IMR-90 (cell line): ENCODE measurements around the gene ANTXR1. TPM values are rescaled to one million over a fixed set of nuclear protein-coding genes. Genes with fewer than 3 reads are reported as not detected.

Source experiments
- ATAC-seq: fragments of 200-7000 bp; cut with Tn5 transposase; 2 replicates; pipeline ENCODE4 v1.9.1; 2020; ENCODE audit warnings: low read depth, mild to moderate bottlenecking, moderate library complexity
- BruUV-seq: library from RNA; stranded (reverse); fragments of 400-500 nt; replicated peaks from 2 replicates; lab custom pipeline; 2021; lab: Mats Ljungman, UMichigan
- CTCF ChIA-PET: fragments of 300-600 bp; formaldehyde crosslinking; extraction: SDS; loops from one replicate; lab custom pipeline; 2021; ENCODE audit warnings: antibody characterized with exemption; lab: Yijun Ruan, JAX
- POLR2A ChIA-PET: fragments of 300-600 bp; sonication (Branson Sonifier 250); formaldehyde crosslinking; loops from one replicate; lab custom pipeline; 2022; ENCODE audit warnings: antibody characterized with exemption; ENCODE audit not compliant: unreplicated experiment; lab: Charles Lee
- DNase-seq: peaks from one replicate; pipeline ENCODE4 v3.0.0; 2013
- H2AFZ ChIP-seq: replicated peaks from 2 replicates; pipeline ENCODE3; 2013; ENCODE audit warnings: low read length, mild to moderate bottlenecking; ENCODE audit not compliant: poor library complexity
- H2AK5ac ChIP-seq: 2 replicates; pipeline ENCODE4 v1.6.1; 2013; ENCODE audit warnings: low read depth, low read length, inconsistent platforms
- H2AK9ac ChIP-seq: replicated peaks from 2 replicates; pipeline ENCODE3; 2013; ENCODE audit warnings: mild to moderate bottlenecking, low read depth, low read length, moderate library complexity; ENCODE audit not compliant: poor library complexity
- H2BK120ac ChIP-seq: 2 replicates; pipeline ENCODE4 v1.6.1; 2013; ENCODE audit warnings: low read depth, low read length, inconsistent platforms
- H2BK15ac ChIP-seq: 3 replicates; pipeline ENCODE4 v1.6.1; 2013; ENCODE audit warnings: low read depth, low read length, inconsistent platforms
- H2BK20ac ChIP-seq: 2 replicates; pipeline ENCODE4 v1.6.1; 2013; ENCODE audit warnings: low read depth, mild to moderate bottlenecking, inconsistent platforms, low read length, moderate library complexity
- H2BK5ac ChIP-seq: 2 replicates; pipeline ENCODE4 v1.6.1; 2013; ENCODE audit warnings: mild to moderate bottlenecking, low read depth, low read length, inconsistent platforms; ENCODE audit not compliant: poor library complexity, severe bottlenecking
- H3K14ac ChIP-seq: replicated peaks from 2 replicates; pipeline ENCODE4 v1.6.1; 2013; ENCODE audit warnings: low read depth, low read length, inconsistent platforms
- H3K18ac ChIP-seq: 2 replicates; pipeline ENCODE4 v1.6.1; 2013; ENCODE audit warnings: low read depth, low read length, control low read depth
- H3K23ac ChIP-seq: 2 replicates; pipeline ENCODE4 v1.6.1; 2013; ENCODE audit warnings: low read depth, low read length, inconsistent platforms
- H3K27ac ChIP-seq: 2 replicates; pipeline ENCODE4 v1.5.1; 2013; ENCODE audit warnings: mild to moderate bottlenecking, control low read depth, low read length; ENCODE audit not compliant: insufficient read depth
- H3K27me3 ChIP-seq: 2 replicates; pipeline ENCODE4 v1.6.1; 2013; ENCODE audit warnings: low read length; ENCODE audit not compliant: control insufficient read depth, insufficient read depth
- H3K36me3 ChIP-seq: 2 replicates; pipeline ENCODE4 v1.6.1; 2013; ENCODE audit warnings: low read length, mixed read lengths; ENCODE audit not compliant: control insufficient read depth, insufficient read depth
- H3K4ac ChIP-seq: 2 replicates; pipeline ENCODE4 v1.6.1; 2013; ENCODE audit warnings: low read depth, low read length, inconsistent platforms
- H3K4me1 ChIP-seq: 2 replicates; pipeline ENCODE4 v1.6.1; 2013; ENCODE audit warnings: low read length, mixed read lengths; ENCODE audit not compliant: control insufficient read depth, insufficient read depth
- H3K4me2 ChIP-seq: 2 replicates; pipeline ENCODE4 v1.6.1; 2013; ENCODE audit warnings: low read depth, mild to moderate bottlenecking, control low read depth, low read length, moderate library complexity
- H3K4me3 ChIP-seq: 2 replicates; pipeline ENCODE4 v1.5.1; 2013; ENCODE audit warnings: low read depth, mild to moderate bottlenecking, control low read depth, low read length, moderate library complexity; ENCODE audit not compliant: insufficient read depth
- H3K56ac ChIP-seq: 2 replicates; pipeline ENCODE4 v1.6.1; 2013; ENCODE audit warnings: low read length, inconsistent platforms; ENCODE audit not compliant: insufficient read depth; ENCODE audit errors: extremely low read depth
- H3K79me1 ChIP-seq, 2 experiments: 2 replicates each; pipeline ENCODE4 v1.6.1; 2013; ENCODE audit warnings: low read length in 2 of 2, inconsistent platforms in 1 of 2, low read depth in 1 of 2
- H3K9ac ChIP-seq: 2 replicates; pipeline ENCODE4 v1.6.1; 2013; ENCODE audit warnings: low read depth, low read length, control low read depth
- H3K9me1 ChIP-seq: 2 replicates; pipeline ENCODE4 v1.6.1; 2013; ENCODE audit warnings: low read length, inconsistent platforms; ENCODE audit not compliant: insufficient read depth
- H3K9me3 ChIP-seq: 2 replicates; pipeline ENCODE4 v1.6.1; 2013; ENCODE audit warnings: low read length; ENCODE audit not compliant: control insufficient read depth, insufficient read depth
- H4K20me1 ChIP-seq: 2 replicates; pipeline ENCODE4 v1.6.1; 2013; ENCODE audit warnings: low read length, inconsistent platforms; ENCODE audit not compliant: insufficient read depth
- H4K5ac ChIP-seq: 2 replicates; pipeline ENCODE4 v1.6.1; 2013; ENCODE audit warnings: mild to moderate bottlenecking, low read depth, low read length, control low read depth
- H4K8ac ChIP-seq, 2 experiments: 2 replicates each; pipeline ENCODE4 v1.6.1; 2013; ENCODE audit warnings: low read depth in 2 of 2, low read length in 2 of 2, control low read depth in 1 of 2, inconsistent platforms in 1 of 2
- H4K91ac ChIP-seq: 2 replicates; pipeline ENCODE4 v1.6.1; 2013; ENCODE audit warnings: low read depth, low read length, inconsistent platforms; ENCODE audit not compliant: insufficient read depth
- BHLHE40 ChIP-seq: fragments of 150-350 bp; IDR thresholded peaks from 2 replicates; pipeline ENCODE4 v1.6.1; 2016; ENCODE audit warnings: mild to moderate bottlenecking, low read depth, low read length
- CEBPB ChIP-seq: IDR thresholded peaks from 2 replicates; pipeline ENCODE4 v1.6.1; 2012; ENCODE audit warnings: low read depth, low read length, improper control_type of control experiment
- CHD1 ChIP-seq: IDR thresholded peaks from 2 replicates; pipeline ENCODE4 v1.6.1; 2012; ENCODE audit warnings: low read depth, low read length, improper control_type of control experiment
- ELK1 ChIP-seq: fragments of 150-350 bp; IDR thresholded peaks from 2 replicates; pipeline ENCODE4 v1.6.1; 2016; ENCODE audit warnings: low read depth, mild to moderate bottlenecking, low read length, moderate library complexity, borderline replicate concordance
- FOS ChIP-seq: fragments of 150-350 bp; IDR thresholded peaks from 2 replicates; pipeline ENCODE4 v1.6.1; 2016; ENCODE audit warnings: low read depth, low read length
- MAFK ChIP-seq: IDR thresholded peaks from 2 replicates; pipeline ENCODE4 v1.6.1; 2012; ENCODE audit warnings: low read depth, low read length, improper control_type of control experiment
- MAZ ChIP-seq: IDR thresholded peaks from 2 replicates; pipeline ENCODE4 v1.6.1; 2012; ENCODE audit warnings: low read depth, mild to moderate bottlenecking, low read length, improper control_type of control experiment, moderate library complexity, borderline replicate concordance
- MXI1 ChIP-seq: IDR thresholded peaks from 2 replicates; pipeline ENCODE4 v1.6.1; 2012; ENCODE audit warnings: low read depth, mild to moderate bottlenecking, low read length, moderate library complexity, borderline replicate concordance
- NFE2L2 ChIP-seq: fragments of 150-350 bp; IDR thresholded peaks from 2 replicates; pipeline ENCODE4 v1.6.1; 2016; ENCODE audit warnings: low read depth, mild to moderate bottlenecking, low read length
- POLR2A ChIP-seq: IDR thresholded peaks from 2 replicates; pipeline ENCODE4 v1.6.1; 2012; ENCODE audit warnings: mild to moderate bottlenecking, low read depth, low read length
- RAD21 ChIP-seq: IDR thresholded peaks from 2 replicates; pipeline ENCODE4 v1.6.1; 2012; ENCODE audit warnings: low read length, improper control_type of control experiment
- RCOR1 ChIP-seq: IDR thresholded peaks from 2 replicates; pipeline ENCODE4 v1.6.1; 2012; ENCODE audit warnings: mild to moderate bottlenecking, low read length, improper control_type of control experiment; ENCODE audit not compliant: insufficient replicate concordance
- RFX5 ChIP-seq: IDR thresholded peaks from 2 replicates; pipeline ENCODE4 v1.8.0; 2012; ENCODE audit warnings: low read depth, mild to moderate bottlenecking, low read length, moderate library complexity
- WGBS, 2 experiments: methylation state at CpG; one replicate each; pipeline versions ENCODE4 v1.1.5 to v1.1.7; 2013; ENCODE audit warnings: missing lambda C conversion rate in 2 of 2; ENCODE audit not compliant: insufficient read length in 1 of 2; ENCODE audit errors: extremely low coverage in 2 of 2; 5-methylcytosine and 5-hydroxymethylcytosine counted together
- dilution Hi-C: fragments of 300-500 bp; cut with HindIII; formaldehyde crosslinking; loops from one replicate; pipeline ENCODE4 v1.14.3; 2018; ENCODE audit warnings: low sequenced_read_pairs; ENCODE audit not compliant: unreplicated experiment
- in situ Hi-C: fragments of 300-500 bp; cut with MboI; formaldehyde crosslinking; loops from 3 replicates; pipeline ENCODE4 v1.14.3; 2019; ENCODE audit warnings: low sequenced_read_pairs, inconsistent platforms, mixed read lengths
- intact Hi-C: fragments of 100-400 bp; cut with micrococcal nuclease; formaldehyde crosslinking; loops from 2 replicates; pipeline ENCODE4 v1.10.0; 2022
- polyA plus RNA-seq, 3 experiments: library from polyadenylated mRNA; depleted of rRNA; stranded (reverse); fragments of >200 nt; gene quantifications; 2 replicates each; pipeline ENCODE4 v1.2.3, GENCODE V29; 2012; ENCODE audit warnings: low replicate concordance in 1 of 3
- total RNA-seq: library from RNA; depleted of rRNA; stranded (reverse); fragments of >200 nt; gene quantifications from 2 replicates; pipeline ENCODE4 v1.2.3, GENCODE V29; 2012
- TF ChIP-seq, protein P1 (sequence below): fragments of 150-350 bp; IDR thresholded peaks from 2 replicates; pipeline ENCODE4 v1.6.1; 2017; ENCODE audit warnings: mild to moderate bottlenecking, antibody characterized with exemption, low read length, low read depth
- TF ChIP-seq, protein P2 (sequence below): conservative IDR thresholded peaks from 2 replicates; pipeline ENCODE4 v1.5.1; 2012; ENCODE audit warnings: mild to moderate bottlenecking, low read depth, low read length, improper control_type of control experiment

Gene ANTXR1
- total and polyA plus RNA-seq, 2 of the 4 experiments (the other 2 are of a cell fraction) = 27.2 to 36.9 TPM

- intact Hi-C loops (no loop called here), dilution Hi-C loops (no loop called here), in situ Hi-C loops (no loop called here)
- peaks cover 34 to 57% of the 10 kb centered on the region in 2 experiments for H3K79me1 ChIP-seq
- H4K8ac ChIP-seq = 0 out of 4 replicates have a peak overlapping the region, but pooled peaks of 1 of the 2 experiments have one; percentile 34
- no peak overlapping the region for H3K9ac ChIP-seq
- no TSS peak for BruUV-seq
- no peak overlapping the region for H2BK20ac ChIP-seq
- H2BK120ac ChIP-seq = no peak overlapping the region
- H3K36me3 ChIP-seq = peaks cover 16% of the 10 kb centered on the region
- H3K23ac ChIP-seq = no peak overlapping the region; the same call in 1 of the 2 replicates
- H4K5ac ChIP-seq = no peak overlapping the region
- H2BK5ac ChIP-seq = peak overlapping the region; percentile 21
- no peaks in the 10 kb centered on the region for H3K27me3 ChIP-seq
- peak overlapping the region; percentile 48; the same call in 1 of the 2 replicates for H3K14ac ChIP-seq
- peak overlapping the region; percentile 17; the same call in 1 of the 2 replicates for H3K4me2 ChIP-seq
- H3K4me3 ChIP-seq = no peak overlapping the region
- H2AK5ac ChIP-seq = no peak overlapping the region
- peak overlapping the region; percentile 2; the same call in 1 of the 2 replicates for H3K4ac ChIP-seq
- DNase-seq = no peak
- no peak overlapping the region for H2AK9ac ChIP-seq
- H2BK15ac ChIP-seq = no peak overlapping the region
- H4K20me1 ChIP-seq = no peaks in the 10 kb centered on the region; the same call in 1 of the 2 replicates
- ATAC-seq = peak; percentile 21; the same call in 1 of the 2 replicates
- H2AFZ ChIP-seq = no peak overlapping the region
- CTCF ChIA-PET = interaction anchor here (1.1 kb wide), 1 partner anchor 9 kb away, joined by 3 read pairs; no protein-coding TSS in a partner anchor
- H3K18ac ChIP-seq = peak overlapping the region; percentile 76; the same call in 1 of the 2 replicates
- peaks cover 17% of the 10 kb centered on the region for H3K4me1 ChIP-seq
- peaks cover 9% of the 10 kb centered on the region for H3K9me1 ChIP-seq
- H3K9me3 ChIP-seq = peaks cover 2% of the 10 kb centered on the region; the same call in 1 of the 2 replicates
- H4K91ac ChIP-seq = no peak overlapping the region
- POLR2A ChIA-PET = no interaction called here
- H3K27ac ChIP-seq = no peak overlapping the region
- no peak overlapping the region for H3K56ac ChIP-seq
- WGBS, 2 experiments = no CpG with 5 or more reads among the region's 2 CpGs
- TF ChIP-seq, protein P1, sequence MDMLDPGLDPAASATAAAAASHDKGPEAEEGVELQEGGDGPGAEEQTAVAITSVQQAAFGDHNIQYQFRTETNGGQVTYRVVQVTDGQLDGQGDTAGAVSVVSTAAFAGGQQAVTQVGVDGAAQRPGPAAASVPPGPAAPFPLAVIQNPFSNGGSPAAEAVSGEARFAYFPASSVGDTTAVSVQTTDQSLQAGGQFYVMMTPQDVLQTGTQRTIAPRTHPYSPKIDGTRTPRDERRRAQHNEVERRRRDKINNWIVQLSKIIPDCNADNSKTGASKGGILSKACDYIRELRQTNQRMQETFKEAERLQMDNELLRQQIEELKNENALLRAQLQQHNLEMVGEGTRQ = no peak
- TF ChIP-seq FOS = no peak
- no peak for TF ChIP-seq CHD1
- no peak for TF ChIP-seq POLR2A
- TF ChIP-seq MAZ = no peak
- TF ChIP-seq RCOR1 = no peak
- no peak for TF ChIP-seq BHLHE40
- TF ChIP-seq CEBPB = no peak
- no peak for TF ChIP-seq MXI1
- no peak for TF ChIP-seq MAFK
- no peak for TF ChIP-seq ELK1
- no peak for TF ChIP-seq RAD21
- no peak for TF ChIP-seq RFX5
- no peak for TF ChIP-seq NFE2L2
- TF ChIP-seq, protein P2, sequence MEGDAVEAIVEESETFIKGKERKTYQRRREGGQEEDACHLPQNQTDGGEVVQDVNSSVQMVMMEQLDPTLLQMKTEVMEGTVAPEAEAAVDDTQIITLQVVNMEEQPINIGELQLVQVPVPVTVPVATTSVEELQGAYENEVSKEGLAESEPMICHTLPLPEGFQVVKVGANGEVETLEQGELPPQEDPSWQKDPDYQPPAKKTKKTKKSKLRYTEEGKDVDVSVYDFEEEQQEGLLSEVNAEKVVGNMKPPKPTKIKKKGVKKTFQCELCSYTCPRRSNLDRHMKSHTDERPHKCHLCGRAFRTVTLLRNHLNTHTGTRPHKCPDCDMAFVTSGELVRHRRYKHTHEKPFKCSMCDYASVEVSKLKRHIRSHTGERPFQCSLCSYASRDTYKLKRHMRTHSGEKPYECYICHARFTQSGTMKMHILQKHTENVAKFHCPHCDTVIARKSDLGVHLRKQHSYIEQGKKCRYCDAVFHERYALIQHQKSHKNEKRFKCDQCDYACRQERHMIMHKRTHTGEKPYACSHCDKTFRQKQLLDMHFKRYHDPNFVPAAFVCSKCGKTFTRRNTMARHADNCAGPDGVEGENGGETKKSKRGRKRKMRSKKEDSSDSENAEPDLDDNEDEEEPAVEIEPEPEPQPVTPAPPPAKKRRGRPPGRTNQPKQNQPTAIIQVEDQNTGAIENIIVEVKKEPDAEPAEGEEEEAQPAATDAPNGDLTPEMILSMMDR = no peak
Measured at GRCh38 chr2:69062307-69062962, 49.5 kb downstream of the ANTXR1 start.
